ENCODE data around the gene ZNF749.

Gene ZNF749

GRCh38 chr19:57406516-57407123 lies 28.5 kb upstream of the ZNF749 start:
- Histone ChIP-seq H3K36me3 (replicated peaks; ENCODE audit: insufficient read depth, low read length) (no peaks in the 10 kb centered on the region), H3K4me3 (ENCODE audit: low read length) (no peak overlapping the region), H3F3A (ENCODE audit: insufficient read depth, low read length) (no peaks in the 10 kb centered on the region), H3K9ac (ENCODE audit: low read length) (no peak overlapping the region), H3K9me2 (replicated peaks; ENCODE audit: insufficient read depth, low read length) (no peaks in the 10 kb centered on the region), H3K9me3 (replicated peaks; ENCODE audit: insufficient read depth, low read length) (no peaks in the 10 kb centered on the region), H3K4me1 (ENCODE audit: low read length) (peaks cover 4% of the 10 kb centered on the region; the same call in 1 of the 2 replicates), H3K4me2 (ENCODE audit: low read depth, low read length) (no peak overlapping the region), H3K27me3 (replicated peaks; ENCODE audit: insufficient read depth, low read length) (no peaks in the 10 kb centered on the region), H2AFZ (ENCODE audit: low read length) (no peak overlapping the region), H3K79me2 (ENCODE audit: low read length) (peaks cover 5% of the 10 kb centered on the region), H3K27ac (ENCODE audit: low read length) (no peak overlapping the region), H4K20me1 (ENCODE audit: insufficient read depth, low read length) (no peaks in the 10 kb centered on the region)
- no peak for TF ChIP-seq EZH2 (optimal IDR thresholded peaks at IDR 0.05; ENCODE audit: low read depth, low read length)
- peak; percentile 80 for TF ChIP-seq CTCF (IDR thresholded peaks at IDR 0.05; ENCODE audit: low read length)
- no peak for TF ChIP-seq EZH2phosphoT487 (IDR thresholded peaks at IDR 0.05; ENCODE audit: low read length)
- peak; percentile 65 for DNase-seq

GRCh38 chr19:57410877-57411671 lies 24.1 kb upstream of the ZNF749 start, which contains the start of gene ZNF17:
TSS of gene ZNF17 (plus strand) at chr19:57411161. CDS start at chr19:57413616, 2,455 bp downstream.
- Histone ChIP-seq H3F3A (ENCODE audit: insufficient read depth, low read length) (no peaks in the 10 kb centered on the region), H3K4me2 (ENCODE audit: low read depth, low read length) (peak within 1 kb of the TSS; percentile 96), H3K4me3 (ENCODE audit: low read length) (peak within 1 kb of the TSS; percentile 91), H3K9me2 (replicated peaks; ENCODE audit: insufficient read depth, low read length) (no peaks in the 10 kb centered on the region), H3K79me2 (ENCODE audit: low read length) (peaks cover 34% of the 10 kb centered on the region), H3K9me3 (replicated peaks; ENCODE audit: insufficient read depth, low read length) (no peaks in the 10 kb centered on the region), H3K36me3 (replicated peaks; ENCODE audit: insufficient read depth, low read length) (no peaks in the 10 kb centered on the region), H3K9ac (ENCODE audit: low read length) (peak within 1 kb of the TSS; percentile 75), H3K27ac (ENCODE audit: low read length) (no peak within 1 kb of the TSS), H3K27me3 (replicated peaks; ENCODE audit: insufficient read depth, low read length) (no peaks in the 10 kb centered on the region), H3K4me1 (ENCODE audit: low read length) (peaks cover 11% of the 10 kb centered on the region), H2AFZ (ENCODE audit: low read length) (peak within 1 kb of the TSS; percentile 67), H4K20me1 (ENCODE audit: insufficient read depth, low read length) (no peaks in the 10 kb centered on the region)
- TF ChIP-seq EZH2 (optimal IDR thresholded peaks at IDR 0.05; ENCODE audit: low read depth, low read length) (no peak), EZH2phosphoT487 (IDR thresholded peaks at IDR 0.05; ENCODE audit: low read length) (no peak), CTCF (IDR thresholded peaks at IDR 0.05; ENCODE audit: low read length) (no peak)
- peak; percentile 96 for DNase-seq

- Histone ChIP-seq H3K36me3 (replicated peaks; ENCODE audit: insufficient read depth, low read length) (peaks cover 22% of the 10 kb centered on the region), H3K9ac (ENCODE audit: low read length) (no peak overlapping the region), H3K4me3 (ENCODE audit: low read length) (no peak overlapping the region), H4K20me1 (ENCODE audit: insufficient read depth, low read length) (no peaks in the 10 kb centered on the region), H3K79me2 (ENCODE audit: low read length) (peaks cover 16% of the 10 kb centered on the region), H2AFZ (ENCODE audit: low read length) (no peak overlapping the region), H3K9me3 (replicated peaks; ENCODE audit: insufficient read depth, low read length) (no peaks in the 10 kb centered on the region), H3K9me2 (replicated peaks; ENCODE audit: insufficient read depth, low read length) (no peaks in the 10 kb centered on the region), H3F3A (ENCODE audit: insufficient read depth, low read length) (no peaks in the 10 kb centered on the region), H3K4me1 (ENCODE audit: low read length) (no peaks in the 10 kb centered on the region), H3K27me3 (replicated peaks; ENCODE audit: insufficient read depth, low read length) (no peaks in the 10 kb centered on the region), H3K4me2 (ENCODE audit: low read depth, low read length) (no peak overlapping the region), H3K27ac (ENCODE audit: low read length) (no peak overlapping the region)
- DNase-seq = no peak
- TF ChIP-seq EZH2phosphoT487 (IDR thresholded peaks at IDR 0.05; ENCODE audit: low read length) (no peak), EZH2 (optimal IDR thresholded peaks at IDR 0.05; ENCODE audit: low read depth, low read length) (no peak), CTCF (IDR thresholded peaks at IDR 0.05; ENCODE audit: low read length) (no peak)
These were observed 15.7 kb upstream of the ZNF749 start for GRCh38 chr19:57419439-57419838.
